Astrocyte of the cerebellum (primary cell): ENCODE results near the gene TRIM67.
"Not testable (repeated sequence)": the region's sequence is repeated elsewhere in the genome, so short reads cannot be mapped to it uniquely, and the experiment has no call there.

Source experiments
- DNase-seq: peaks from one replicate; pipeline ENCODE4 v3.0.0-alpha.2; 2011; ENCODE audit warnings: low read depth
- H3K4me3 ChIP-seq: 2 replicates; pipeline ENCODE4 v1.5.1; 2011; ENCODE audit warnings: mild to moderate bottlenecking, low read depth, low read length, moderate library complexity
- CTCF ChIP-seq: IDR thresholded peaks from 2 replicates; pipeline ENCODE4 v1.5.1; 2012; ENCODE audit warnings: low read length, low read depth, moderate library complexity, mild to moderate bottlenecking; ENCODE audit errors: missing control alignments
- in situ Hi-C: cut with HindIII; loops from 2 replicates; pipeline ENCODE4 v1.10.0; 2017; ENCODE audit warnings: low sequenced_read_pairs

Gene TRIM67

GRCh38 chr1:231157311-231157710, 4.5 kb upstream of the TRIM67 start:
- in situ Hi-C loops = no loop called here
- DNase-seq = no peak
- no peak for TF ChIP-seq CTCF

GRCh38 chr1:231158141-231158540, 3.7 kb upstream of the TRIM67 start:
- H3K4me3 ChIP-seq, in situ Hi-C loops, DNase-seq: not testable (repeated sequence)

More at GRCh38 chr1:231157311-231157710, 4.5 kb upstream of the TRIM67 start:
- H3K4me3 ChIP-seq = no peak overlapping the region

GRCh38 chr1:231159202-231159962, 2.5 kb upstream of the TRIM67 start:
- no peak for TF ChIP-seq CTCF
- in situ Hi-C loops = no loop called here
- no peak overlapping the region for H3K4me3 ChIP-seq
- DNase-seq = no peak

- in situ Hi-C loops = no loop called here
- DNase-seq = no peak
- no peak for TF ChIP-seq CTCF
- H3K4me3 ChIP-seq = no peak overlapping the region
These were observed 1.7 kb upstream of the TRIM67 start for GRCh38 chr1:231159963-231160761.

- TF ChIP-seq CTCF = no peak
- in situ Hi-C loops = no loop called here
- no peak for DNase-seq
- peak overlapping the region; percentile 42 for H3K4me3 ChIP-seq
These were observed 777 bp upstream of the TRIM67 start for GRCh38 chr1:231160895-231161666.

GRCh38 chr1:231162297-231162969, 575 bp downstream of the TRIM67 start:
- TF ChIP-seq CTCF = no peak
- in situ Hi-C loops = no loop called here
- DNase-seq = no peak
- peak overlapping the region; percentile 42 for H3K4me3 ChIP-seq
